ENCODE data around the gene ZNF543. TPM values are rescaled to one million over a fixed set of nuclear protein-coding genes. Genes with fewer than 3 reads are reported as not detected.
A peak's percentile ranks its signal among the peaks of the same experiment; 100 is the strongest.
"Not testable (repeated sequence)": the region's sequence is repeated elsewhere in the genome, so short reads cannot be mapped to it uniquely, and the experiment has no call there.

The ZNF543 gene
- 10.0 TPM for polyA plus RNA-seq (ENCODE audit: insufficient read length)
- long read RNA-seq, donor 1, partial matches to known transcripts = 0 of 4 reads
- long read RNA-seq, donor 1, other reads (novel, unspliced or antisense) = 0 of 4 reads
- long read RNA-seq, donor 2, transcript ZNF543-201 (4 exons, 3,659 nt) = major isoform, 5 of 5 reads
- long read RNA-seq, donor 2, partial matches to known transcripts = 0 of 5 reads
- long read RNA-seq, donor 2, other reads (novel, unspliced or antisense) = 0 of 5 reads
- long read RNA-seq, donor 3 = 0 reads
- long read RNA-seq, donor 4 = 0 reads
- long read RNA-seq, donor 5, partial matches to known transcripts = 0 of 2 reads
- long read RNA-seq, donor 5, other reads (novel, unspliced or antisense) = 0 of 2 reads
- long read RNA-seq, donor 6, transcript ZNF543-201 (4 exons, 3,659 nt) = major isoform, 5 of 5 reads
- long read RNA-seq, donor 6, partial matches to known transcripts = 0 of 5 reads
- long read RNA-seq, donor 6, other reads (novel, unspliced or antisense) = 0 of 5 reads
- long read RNA-seq, donor 7 = 0 reads
- long read RNA-seq, donor 8 = 0 reads

DNA sequence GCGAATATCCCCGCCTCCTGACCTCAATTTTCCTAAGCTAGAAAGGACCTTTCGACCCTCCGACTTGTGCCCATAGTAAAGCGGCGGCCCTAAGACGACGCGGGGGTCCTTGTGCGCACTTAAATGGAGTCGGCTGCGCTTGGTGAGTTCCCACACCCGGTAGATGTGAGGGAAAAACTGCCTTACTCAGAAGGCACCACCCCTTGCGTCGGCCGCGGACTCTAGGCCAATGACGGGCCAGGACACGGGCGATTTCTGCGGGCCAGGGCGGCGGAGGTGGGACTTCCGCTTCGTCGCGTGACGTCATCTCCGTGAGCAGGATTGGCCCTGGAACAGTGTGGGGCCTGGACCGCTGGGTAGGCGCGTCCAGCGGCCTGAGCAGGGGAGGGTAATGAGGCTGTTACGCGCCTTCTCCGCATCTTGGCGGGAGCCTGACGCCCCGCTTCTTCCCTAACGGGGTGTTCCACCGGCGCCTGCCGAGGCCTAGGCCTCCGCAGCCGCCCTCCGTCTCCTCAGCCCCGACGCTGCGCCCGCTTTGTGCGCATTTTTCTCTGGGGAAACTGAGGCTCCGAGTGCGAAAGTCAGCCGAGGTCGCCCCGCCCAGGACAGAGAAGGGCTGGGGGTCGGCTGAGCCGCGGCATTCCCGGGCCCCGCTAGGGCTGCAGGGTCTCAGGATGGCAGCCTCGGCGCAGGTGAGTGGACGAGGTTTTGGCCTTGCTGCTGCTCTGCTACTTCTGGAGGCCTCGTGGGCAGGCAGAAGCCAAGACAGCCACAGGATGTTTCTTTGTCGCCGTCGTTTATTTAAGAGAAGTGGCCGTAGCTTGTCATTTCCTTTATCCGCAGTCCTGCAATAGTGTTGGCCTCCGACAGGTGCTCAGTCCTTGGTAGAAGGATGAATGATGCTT lies at the start of gene ZNF543:
ZNF543 (plus strand) TSS at position 293 of the 905 bp plus-strand sequence; CDS start at position 675, 382 bp downstream.
- DNase-seq = peak; percentile 96

DNA sequence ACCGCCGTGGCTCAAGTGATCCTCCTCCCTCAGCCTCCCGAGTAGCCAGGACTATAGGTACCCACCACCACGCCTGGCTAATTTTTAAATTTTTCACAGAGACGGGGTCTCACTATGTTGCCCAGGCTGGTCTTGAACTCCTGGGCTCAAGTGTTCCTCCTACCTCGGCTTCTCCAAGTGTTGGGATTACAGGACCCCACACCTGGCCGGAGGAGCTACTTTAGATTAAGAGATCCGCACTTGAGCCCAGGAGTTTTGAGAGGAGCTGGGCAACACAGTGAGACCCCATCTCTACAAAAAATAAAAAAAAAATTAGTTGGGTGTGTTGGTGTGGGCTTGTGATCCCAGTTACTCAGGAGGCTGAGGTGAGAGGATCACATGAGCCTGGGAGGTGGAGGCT lies 49.0 kb upstream of the ZNF543 start:
- no peak for DNase-seq

DNA sequence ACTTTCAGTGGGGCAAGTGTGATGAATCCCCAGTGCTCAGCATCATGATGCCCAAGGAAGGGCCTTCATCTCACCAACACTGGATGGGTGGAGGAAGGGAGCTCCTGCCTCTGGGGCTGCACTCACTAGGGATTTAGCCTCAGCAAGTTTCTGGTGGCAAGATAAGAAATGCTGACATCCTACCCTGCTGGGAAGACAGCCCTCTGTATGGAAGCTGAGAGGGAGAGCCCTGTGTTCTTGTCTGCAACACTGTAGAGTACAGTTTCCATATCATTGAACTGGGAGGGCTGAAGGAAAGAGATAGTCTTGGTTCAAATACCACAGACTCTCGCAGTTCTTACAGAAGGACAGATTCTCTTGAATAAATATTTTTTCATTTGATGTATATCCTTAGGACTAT lies 47.3 kb upstream of the ZNF543 start:
- no peak for DNase-seq

DNA sequence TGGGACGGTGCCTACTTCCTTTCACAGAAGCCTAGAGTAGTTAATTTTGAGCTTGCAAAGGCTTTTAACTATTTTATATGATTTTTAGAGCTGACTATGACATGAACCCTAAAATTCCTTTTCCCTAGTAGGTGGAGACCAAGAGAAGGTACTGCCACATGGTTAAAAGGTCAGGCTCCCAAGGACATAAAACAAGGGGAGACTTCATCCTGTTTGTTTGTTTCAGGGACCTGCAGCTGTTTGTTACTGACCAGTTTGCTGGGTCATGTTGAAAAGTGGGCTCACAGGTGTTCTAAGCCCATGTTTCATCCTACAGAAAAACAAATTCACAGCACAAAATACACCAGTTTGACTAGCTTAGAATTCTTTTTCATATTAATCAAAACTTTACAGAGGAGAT lies 43.8 kb upstream of the ZNF543 start:
- DNase-seq = no peak

DNA sequence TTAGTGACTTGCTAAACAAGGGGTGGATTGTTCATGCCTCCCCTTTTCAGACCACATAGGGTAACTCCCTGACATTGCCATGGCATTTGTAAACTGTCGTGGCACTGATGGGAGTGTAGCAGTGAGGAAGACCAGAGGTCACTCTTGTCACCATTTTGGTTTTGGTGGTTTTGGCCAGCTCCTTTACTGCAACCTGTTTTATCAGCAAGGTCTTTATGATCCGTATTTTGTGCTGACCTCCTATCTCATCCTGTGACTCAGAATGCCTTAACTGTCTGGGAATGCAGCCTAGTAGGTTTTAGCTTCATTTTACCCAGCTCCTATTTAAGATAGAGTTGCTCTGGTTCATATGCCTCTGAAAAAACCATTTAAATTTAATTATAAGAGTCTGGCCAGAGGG lies 41.8 kb upstream of the ZNF543 start:
- DNase-seq = not testable (repeated sequence)

DNA sequence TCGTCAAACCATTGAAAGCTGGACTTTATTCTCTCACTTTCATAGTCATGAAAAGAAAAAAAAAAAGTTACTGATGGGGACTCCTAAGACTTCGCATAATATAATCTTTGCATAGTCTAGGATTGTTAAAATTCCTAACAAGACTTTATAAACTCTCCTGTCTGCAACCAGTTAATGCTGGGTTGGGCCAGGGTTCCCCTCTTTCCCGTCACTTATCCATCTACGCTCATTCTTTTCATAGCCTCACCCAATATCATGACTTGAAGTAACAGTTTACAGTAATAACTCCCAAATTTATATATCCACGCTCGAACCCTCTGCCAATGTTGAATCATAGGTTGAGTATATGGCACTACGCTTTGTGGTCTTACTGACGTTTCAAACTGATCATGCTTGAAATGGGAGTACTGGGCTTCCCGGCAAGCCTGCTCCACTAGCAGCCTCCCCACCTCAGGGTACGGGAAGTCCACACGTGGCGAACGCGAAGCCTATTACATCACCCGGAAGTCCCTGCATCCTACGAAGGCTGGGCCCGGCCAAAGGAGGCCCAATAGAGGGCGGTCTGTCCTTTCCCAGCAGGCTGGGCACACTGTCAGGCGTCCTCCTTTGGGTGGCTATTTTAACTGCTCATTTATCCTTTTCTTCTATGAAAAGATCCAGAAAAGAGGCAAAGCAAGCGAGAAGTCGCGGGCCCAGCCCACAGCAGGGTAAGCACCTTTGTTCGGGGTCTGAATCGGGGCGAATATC lies 40.7 kb upstream of the ZNF543 start:
- peak; percentile 94 for DNase-seq

DNA sequence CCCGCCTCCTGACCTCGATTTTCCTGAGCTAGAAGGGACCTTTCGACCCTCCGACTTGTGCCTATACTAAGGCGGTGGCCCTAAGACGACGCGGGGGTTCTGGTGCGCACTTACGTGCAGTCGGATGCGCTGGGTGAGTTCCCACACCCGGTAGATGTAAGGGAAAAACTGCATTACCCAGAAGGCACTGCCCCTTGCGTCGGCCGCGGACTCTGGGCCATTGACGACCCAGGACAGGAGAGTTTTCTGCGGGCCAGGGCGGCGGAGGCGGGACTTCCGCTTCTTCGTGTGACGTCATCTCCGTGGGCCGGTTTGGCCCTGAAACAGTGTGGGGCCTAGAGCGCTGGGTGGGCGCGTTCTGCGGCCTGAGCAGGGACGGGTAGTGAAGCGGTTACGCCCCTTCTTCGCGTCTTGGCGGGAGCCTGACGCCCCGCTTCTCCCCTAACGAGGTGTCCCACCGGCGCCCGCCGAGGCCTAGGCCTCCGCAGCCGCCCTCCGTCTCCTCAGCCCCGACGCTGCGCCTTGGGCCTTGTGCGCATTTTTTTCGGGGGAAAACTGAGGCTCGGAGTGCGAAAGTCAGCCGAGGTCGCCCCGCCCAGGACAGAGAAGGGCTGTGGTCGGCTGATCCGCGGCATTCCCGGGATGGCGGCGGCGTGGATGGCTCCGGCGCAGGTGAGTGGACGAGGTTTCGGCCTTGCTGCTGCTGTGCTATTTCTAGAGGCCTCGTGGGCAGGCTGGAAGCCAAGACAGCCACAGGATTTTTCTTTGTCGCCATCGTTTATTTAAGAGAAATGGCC lies 39.9 kb upstream of the ZNF543 start, which contains the start of gene ZNF460:
ZNF460 (plus strand) TSS at position 321 of the 797 bp plus-strand sequence; CDS start at position 643, 322 bp downstream.
- DNase-seq = peak; percentile 97

DNA sequence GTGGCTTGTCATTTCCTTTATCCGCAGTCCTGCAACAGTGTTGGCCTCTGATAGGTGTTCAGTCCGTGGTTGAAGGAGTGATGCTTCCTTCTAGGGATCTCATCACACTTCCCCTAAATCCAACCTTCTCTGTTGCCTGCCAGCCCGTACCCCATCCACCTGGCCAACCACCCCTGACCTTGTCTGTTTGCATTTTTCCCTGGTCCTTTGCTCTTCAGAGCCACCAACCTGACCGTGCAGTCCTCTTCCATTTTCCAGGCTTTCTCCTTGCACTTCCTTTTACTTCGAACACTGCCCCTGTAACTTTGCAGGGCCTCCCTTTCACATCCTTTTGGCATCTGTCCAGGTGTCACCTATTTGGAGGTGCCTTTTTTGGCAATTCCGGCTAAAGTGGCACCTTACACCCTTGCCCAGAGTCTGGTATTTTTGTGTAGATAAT lies 39.3 kb upstream of the ZNF543 start:
- no peak for DNase-seq

DNA sequence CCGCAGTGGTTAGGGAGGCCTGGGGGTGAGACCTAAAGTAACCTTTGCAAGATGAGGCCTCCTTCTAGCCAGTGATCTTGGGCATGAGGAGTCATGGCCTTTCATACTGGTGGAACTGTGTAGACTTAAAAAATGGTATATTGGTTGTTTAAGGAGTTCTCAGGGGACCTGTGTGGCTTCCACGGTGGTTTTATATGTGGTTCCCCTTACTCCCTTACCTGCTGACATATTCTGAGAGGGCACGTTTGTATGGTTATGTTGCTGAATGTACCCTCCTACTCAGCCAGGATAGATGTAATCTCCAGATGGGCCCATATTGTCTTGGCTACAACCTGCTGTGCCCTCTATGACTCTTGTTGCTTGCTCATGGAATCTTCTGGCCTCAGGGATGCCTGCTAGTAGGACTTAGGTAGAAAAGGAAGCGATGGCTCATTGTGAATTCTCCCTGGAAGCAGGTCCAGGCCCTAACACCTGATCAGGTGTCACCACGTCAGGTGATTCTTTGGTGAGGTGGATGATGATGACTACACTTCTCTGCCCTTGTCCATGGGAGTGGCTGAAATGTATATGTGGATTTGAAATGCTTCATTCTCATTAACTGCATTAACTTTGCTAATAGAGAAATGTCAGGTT lies 38.1 kb upstream of the ZNF543 start:
- DNase-seq = no peak

DNA sequence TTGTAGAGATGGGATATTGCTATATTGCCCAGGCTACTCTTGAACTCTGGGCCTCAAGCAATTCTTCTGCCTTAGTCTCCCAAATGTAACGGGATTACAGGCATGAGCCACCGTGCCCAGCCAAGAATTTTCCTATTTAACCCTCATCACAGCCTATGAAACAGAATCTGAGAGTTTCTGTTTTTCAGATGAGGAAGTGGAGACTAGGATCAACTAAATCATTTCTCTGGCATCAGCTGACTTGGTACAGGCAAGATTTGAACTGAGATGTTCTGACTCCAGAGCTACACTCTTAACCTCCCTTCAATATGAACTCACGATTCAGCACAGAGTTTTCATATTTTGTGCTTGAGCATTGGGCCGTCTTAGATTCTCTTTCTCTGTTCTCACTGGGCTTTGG lies 31.9 kb upstream of the ZNF543 start:
- DNase-seq = no peak

DNA sequence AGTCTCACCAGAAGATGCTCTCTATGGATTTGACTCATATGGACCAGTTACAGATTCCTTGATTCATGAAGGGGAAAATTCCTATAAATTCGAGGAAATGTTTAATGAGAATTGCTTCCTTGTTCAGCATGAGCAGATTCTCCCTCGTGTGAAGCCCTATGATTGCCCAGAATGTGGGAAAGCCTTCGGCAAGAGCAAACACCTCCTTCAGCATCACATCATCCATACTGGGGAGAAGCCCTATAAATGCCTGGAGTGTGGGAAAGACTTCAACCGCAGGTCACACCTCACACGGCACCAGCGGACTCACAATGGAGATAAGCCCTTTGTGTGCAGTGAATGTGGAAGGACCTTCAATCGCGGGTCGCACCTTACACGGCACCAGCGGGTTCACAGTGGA lies 29.3 kb upstream of the ZNF543 start:
- DNase-seq = no peak

DNA sequence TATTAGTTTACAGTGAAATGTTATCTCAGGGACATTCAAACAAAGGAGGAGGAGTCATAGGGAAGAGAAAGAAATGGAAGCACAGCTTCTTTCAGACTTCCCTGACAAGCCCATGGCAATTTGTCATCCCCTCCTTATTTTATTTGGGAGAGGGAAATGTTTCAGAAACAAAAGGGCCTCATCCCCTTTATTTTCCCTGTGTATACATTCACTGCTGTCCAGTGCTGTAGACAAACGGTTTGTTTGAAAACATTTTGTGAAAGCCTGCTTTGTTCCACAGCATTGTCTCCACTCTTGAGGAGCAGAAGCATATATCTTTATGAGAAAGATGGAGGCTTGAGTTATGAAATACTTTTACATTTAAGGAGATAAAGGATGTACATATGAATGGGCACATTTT lies 27.7 kb upstream of the ZNF543 start:
- no peak for DNase-seq

DNA sequence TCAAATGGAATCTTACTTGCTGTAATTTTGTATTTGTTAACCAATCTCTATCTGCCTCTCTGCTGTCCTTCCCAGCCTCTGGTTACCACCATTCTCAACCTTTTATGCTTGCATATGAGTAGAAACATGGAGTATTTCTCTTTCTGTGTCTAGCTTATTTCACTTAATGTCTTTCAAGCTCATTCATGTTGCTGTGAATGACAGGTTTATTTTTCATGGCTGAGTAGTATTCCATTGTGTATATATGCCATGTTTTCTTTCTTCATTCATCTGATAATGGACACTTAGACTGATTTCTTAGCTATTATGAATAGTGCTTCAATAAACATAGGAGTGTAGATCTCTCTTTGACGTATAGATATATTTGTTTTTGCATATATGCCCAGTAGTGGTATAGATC lies 26.6 kb upstream of the ZNF543 start:
- DNase-seq = no peak

DNA sequence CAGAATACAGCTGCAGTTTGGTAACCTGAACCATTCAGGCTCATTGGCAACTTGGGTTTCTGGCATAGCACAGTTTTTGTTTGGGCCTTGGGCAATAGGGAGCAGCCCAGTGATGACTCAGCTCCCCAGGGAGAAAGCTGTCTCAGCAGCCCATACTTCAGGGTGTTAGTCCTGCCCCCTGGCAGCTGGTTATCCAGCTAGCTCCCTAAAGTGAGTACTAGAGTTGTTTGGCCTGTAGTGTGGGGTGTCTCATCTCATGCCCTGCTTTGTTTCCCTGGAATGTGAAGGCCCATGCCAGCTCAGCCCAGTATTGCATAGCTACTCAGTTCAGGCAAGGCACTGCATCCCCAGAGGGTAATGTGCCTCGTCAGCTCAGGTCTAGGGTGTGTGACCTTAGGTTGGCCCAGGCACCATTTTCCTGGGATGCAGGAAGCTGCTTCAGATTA lies 18.2 kb upstream of the ZNF543 start:
- no peak for DNase-seq

DNA sequence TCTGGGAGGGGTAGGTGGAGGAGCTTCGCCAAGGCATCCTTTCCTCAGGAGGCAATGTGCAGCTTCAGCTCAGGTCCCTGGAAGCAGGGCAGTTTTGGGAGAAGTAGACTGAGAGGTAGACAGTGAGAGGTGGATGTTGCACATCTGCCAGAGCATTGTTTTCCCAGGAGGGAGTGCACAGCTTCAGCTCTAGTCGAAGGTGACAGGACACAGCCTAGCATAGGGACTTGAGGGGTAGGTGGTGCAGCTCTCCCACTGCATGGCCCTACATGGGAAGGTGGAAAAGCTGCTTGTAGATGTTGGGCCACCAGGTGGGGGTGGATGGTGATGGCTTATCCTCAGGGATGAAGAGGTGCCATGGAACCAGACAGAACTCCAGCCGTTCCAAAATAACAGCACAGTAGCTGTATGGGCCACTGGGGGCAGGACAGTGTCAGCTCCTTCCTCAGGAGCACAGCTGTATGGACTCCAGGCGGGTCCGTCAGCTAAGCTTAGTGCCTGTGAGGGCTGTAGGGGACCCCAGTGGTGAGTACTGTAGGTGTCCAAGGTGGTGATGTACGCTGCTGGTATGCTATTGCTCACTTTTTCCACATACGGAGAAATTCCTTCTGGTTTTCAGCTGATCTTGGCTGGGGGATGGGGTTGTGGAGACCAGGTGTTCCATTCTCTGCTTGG lies 17.4 kb upstream of the ZNF543 start:
- DNase-seq = no peak

DNA sequence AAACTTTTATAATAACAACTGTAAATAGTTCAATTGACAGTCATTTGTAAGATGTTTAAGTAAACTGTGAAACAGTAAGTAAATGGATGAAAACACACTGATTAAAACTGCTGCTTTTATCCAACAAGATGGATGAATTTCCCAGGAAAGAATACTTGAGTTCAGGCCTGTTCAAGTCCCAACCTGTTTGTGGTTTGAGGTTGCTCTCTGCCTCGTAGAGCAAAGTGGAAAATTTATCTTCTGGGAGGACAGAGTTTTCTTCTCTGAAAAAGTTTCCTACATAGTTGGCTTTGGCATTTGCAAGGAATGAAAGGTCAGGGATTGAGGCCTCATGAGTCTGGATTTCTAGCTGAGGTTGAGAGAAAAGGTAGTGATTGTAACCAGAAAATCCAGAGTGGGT lies 15.2 kb upstream of the ZNF543 start:
- no peak for DNase-seq

DNA sequence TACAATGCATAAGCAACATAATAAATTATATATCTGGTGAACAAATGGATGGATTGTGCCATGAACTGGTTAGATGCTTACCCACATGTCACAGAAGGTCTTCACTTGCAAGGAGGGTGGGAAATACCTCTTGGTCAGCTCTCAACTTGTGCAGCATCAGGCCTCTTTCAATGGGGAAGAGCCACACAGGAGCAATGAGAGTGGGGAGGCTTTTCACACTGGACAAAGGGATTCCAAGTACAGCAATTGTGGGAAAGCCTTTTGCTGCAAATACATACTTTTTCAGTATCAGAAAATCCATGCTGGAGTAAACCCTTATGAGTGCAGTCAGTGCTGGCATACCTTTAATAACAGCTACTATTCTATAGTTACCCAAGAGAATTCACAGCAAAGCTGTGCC lies 11.8 kb upstream of the ZNF543 start:
- no peak for DNase-seq

DNA sequence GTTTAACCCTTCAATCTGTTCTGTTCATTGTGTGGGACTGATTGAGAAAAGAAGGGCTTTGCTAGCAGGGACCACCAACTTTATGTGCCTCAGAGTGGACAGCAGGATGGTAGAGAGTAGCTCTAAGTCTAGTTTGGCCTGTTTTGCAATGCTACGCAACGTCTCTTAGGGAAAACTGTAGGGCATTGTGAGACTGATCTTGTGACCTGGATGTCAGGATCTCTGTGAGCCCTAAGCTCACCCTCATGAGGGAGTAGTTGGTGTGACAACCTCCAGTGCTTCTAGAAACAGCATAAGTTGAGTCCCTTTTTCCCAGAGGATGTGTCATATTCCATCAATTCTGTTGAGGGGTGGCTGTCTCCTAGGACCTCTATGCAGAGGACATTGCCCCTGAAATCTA lies 9.5 kb upstream of the ZNF543 start:
- no peak for DNase-seq

DNA sequence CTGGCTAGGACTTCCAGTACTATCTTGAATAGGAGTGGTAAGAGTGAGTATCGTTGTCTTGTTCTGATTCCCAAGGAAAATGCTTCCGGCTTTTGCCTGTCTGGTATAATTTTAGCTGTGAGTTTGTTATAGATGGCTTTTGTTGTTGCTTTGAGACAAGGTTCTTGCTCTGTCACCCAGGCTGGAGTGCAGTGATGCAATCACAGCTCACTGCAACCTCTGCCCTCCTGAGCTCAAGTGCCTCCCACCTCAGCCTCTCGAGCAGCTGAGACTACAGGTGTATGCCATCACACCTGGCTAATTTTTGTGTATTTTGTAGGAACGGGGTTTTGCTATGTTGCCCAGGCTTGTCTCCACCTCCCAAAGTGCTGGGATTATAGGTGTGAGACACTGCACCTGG lies 6.1 kb upstream of the ZNF543 start:
- DNase-seq = no peak

DNA sequence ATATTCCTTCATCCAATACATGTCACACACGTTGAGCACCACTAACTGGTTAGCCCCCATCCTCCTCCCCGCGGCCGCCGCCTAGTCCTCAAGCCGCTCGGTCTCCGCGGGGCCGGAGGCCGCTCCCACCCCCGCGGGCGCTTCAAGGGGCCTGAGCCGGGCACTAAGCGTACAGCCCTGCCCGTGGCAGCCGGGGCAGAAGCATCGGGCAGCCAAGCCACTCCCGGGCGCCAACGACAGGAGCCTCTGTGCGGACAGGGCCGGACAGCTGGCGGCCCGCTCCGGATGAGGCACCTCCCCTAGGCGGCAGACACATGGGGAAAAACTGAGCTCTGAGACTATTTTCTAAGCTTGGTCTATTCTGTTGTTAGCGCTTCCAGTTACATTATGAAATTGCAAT lies 2.8 kb upstream of the ZNF543 start:
- no peak for DNase-seq

Measured in left kidney (tissue), 8 donors.